Astrocyte (in vitro differentiated cells and primary cell): ENCODE measurements around the gene ITGA3.

ENCODE experiments used
- CTCF ChIP-seq: IDR thresholded peaks from 2 replicates; pipeline ENCODE4 v1.5.1; 2011; ENCODE audit warnings: low read depth, mild to moderate bottlenecking, inconsistent platforms, low read length, moderate library complexity; ENCODE audit not compliant: insufficient read depth
- EZH2 ChIP-seq: IDR thresholded peaks from 2 replicates; pipeline ENCODE4 v1.6.1; 2012; ENCODE audit warnings: mild to moderate bottlenecking, low read length, inconsistent platforms; ENCODE audit not compliant: insufficient read depth

- no peak for TF ChIP-seq CTCF
- no peak for TF ChIP-seq EZH2
These were observed 1.0 kb downstream of the ITGA3 start for GRCh38 chr17:50056961-50057330.
